GM21717 (cell line): ENCODE results near the gene RPS6KL1.

Source experiments
- ATAC-seq: cut with Tn5 transposase; IDR thresholded peaks from one replicate; pipeline ENCODE4 v1.9.1; 2021; ENCODE audit warnings: mild to moderate bottlenecking, moderate library complexity; ENCODE audit not compliant: unreplicated experiment

Gene RPS6KL1

GRCh38 chr14:74922752-74923401, at the start of gene RPS6KL1:
Gene RPS6KL1 (minus strand): TSS chr14:74923260. CDS start chr14:74921541, 1,719 bp downstream.
- peak; percentile 83 for ATAC-seq

DNA sequence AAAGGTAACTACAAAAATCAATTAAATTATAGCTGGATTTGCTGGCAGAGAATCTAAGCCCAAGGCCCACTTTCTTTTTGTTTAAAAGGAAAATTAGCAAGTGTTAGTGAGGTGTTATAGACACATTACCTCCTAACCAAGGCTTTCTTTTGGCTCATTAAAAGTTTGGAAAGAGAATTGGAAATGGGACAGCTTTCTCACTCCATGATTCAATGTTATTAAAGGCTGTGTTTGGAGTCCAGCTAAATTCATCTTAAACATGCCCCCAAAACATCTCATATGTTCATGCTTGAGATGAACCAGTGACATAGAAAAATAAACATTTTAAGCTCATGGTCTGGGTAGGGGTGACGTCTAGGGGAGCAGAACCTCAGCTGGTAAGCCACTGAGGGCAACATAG, 45.8 kb upstream of the RPS6KL1 start:
- ATAC-seq: no peak

DNA sequence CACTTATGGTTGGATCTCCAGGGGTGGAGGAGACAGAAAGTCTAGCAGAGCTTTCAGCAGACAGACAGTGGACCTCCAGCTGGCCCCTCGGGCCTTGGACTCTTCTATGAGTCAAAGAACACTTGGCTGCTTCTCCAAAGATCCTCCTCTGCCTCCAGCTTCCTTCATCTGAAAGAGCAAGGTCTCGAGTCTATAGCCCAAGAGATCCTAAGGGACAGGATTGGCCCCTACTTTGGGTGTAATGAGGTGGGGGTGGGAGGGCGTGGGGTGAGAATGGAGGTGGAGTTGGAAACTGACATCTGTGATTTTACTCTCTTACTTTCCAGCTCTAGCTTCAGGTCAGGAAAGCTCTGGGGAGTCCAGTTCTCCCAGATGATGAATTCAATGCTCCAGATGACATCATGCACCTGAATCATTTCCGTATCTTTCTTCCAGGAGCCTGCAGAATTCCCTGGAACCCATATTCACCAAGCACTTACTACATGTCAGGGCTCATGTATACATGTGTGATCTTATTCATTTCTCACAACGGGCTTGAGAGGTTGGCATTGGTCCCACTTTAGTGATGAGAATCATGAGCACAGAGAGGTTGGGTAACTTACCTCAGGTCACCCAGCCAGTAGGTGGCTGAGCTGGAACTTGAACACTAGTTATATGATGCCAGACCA, 42.6 kb upstream of the RPS6KL1 start:
- no peak for ATAC-seq

DNA sequence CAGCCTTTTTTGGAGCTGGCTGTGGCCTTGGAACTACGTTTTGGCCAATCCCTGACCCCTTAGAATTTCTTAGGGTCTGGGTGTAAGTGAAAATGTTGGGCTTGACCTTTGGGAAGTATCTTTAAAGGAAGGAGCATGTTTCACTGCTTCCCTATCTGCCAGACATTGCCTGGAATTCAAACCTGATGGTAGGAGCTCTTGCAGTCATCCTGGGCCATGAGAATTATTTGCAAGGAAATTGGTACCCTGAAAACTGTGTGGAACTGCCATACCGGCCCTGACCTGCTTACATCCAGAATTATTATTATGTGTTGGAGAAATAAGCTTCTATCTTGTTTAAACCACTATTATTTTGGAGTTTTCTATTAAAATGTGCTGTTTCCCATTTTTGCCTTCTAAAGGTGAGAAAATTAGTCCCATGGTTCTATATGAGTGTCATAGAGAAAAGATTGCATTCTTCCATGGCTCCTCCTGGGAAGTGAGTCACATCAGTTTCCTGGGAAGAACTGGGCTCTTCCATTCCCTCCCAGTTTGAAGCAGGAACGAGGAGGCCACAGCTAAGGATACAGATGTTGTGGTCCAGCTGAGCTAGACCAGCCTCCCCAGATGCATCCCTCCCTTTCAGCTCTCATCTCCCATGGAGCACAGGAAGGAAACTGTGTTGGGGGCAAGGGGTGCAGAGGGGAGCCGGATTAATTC, 41.9 kb upstream of the RPS6KL1 start:
- no peak for ATAC-seq

- no peak for ATAC-seq
Observed at GRCh38 chr14:74963705-74964271, 40.7 kb upstream of the RPS6KL1 start.

- ATAC-seq: no peak
Observed at GRCh38 chr14:74963178-74963704, 40.2 kb upstream of the RPS6KL1 start.

DNA sequence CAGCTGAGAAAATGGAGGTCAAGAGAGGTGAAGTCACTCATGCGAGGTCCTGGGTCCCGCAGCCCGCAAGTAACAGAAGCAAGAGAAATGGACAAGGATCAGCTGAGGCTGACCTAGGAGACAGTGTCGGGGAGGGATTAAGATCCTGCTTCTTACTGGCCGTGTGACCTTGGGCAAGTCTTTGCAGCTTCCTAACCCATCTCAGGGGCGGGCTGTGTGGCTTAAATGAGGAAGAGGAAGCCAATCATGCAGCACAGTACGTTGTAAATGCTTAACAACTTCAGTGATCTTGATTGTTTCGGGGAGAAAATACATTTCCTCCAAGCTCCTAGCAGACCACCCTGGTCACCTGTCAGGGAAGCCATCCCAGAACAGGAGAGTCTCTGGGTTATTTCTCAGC, 39.4 kb upstream of the RPS6KL1 start:
- ATAC-seq: no peak

DNA sequence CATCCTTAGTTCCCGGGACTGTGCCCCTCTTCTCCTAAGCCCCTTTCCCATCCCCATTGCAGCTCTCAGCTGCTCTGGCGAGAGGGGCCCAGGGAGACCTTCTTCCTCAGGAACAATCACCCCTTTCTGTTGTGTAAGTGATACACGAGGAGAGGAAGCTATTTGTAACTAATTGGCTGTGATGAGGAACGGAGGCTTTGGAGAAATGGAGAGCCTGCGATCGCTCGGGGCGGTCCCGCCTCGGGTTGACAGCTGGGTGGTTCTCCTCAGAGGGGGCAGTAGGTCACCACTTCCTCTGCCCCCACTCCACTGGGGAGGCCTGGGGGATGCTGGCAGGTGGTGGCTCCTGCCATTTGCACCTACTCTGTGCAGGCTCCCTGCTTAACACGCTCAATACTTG, 39.0 kb upstream of the RPS6KL1 start:
- ATAC-seq: no peak

DNA sequence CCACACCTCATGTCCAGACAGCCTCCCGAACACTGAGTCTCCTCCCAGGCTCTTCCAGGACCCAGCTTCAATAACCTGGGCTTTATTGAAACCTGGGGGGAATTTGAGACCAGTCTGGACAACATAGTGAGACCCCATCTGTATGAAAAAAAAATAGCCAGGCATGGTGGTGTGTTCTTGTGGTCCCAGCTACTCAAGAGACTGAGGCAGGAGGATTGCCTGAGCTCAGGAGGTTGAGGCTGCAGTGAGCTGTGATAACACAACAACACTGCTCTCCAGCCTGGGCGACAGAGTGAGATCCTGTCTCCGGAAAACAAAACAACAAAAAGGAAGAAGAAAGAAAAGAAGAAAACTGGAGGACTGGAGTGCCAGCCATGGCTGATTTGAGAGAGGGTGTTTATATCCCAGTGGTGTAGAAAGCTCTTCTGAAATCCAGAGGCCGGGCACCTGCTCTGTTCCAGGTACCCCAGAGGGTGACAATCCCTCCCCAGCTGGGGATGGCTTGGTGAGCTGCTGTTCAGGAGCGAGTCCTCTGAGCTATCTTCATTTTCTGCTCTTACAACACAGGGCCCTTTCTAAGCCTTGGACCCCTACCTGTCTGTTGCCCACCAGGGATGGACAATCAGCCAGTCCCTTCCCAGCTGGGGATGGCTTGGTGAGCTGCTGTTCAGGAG, 38.3 kb upstream of the RPS6KL1 start:
- ATAC-seq: no peak

DNA sequence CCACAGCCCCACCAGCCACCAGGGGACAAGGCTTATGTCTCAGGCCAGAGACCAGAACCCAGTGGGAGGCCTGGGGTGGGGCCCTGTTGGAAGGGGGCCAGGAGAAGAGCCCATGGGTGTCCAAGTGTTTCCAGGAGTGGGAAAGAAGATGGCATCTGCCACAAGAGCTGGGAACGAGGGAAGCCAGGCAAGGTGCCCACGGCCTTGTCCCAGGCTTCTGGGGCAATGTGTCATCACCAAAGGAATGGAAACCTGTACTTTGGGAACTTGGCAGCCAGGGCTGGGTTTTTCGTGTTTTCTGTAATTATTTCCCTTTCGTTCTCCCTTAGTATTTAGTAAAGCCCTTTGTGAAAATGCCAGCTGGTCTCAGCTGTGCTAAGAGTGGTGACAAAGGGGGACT, 37.7 kb upstream of the RPS6KL1 start:
- no peak for ATAC-seq

DNA sequence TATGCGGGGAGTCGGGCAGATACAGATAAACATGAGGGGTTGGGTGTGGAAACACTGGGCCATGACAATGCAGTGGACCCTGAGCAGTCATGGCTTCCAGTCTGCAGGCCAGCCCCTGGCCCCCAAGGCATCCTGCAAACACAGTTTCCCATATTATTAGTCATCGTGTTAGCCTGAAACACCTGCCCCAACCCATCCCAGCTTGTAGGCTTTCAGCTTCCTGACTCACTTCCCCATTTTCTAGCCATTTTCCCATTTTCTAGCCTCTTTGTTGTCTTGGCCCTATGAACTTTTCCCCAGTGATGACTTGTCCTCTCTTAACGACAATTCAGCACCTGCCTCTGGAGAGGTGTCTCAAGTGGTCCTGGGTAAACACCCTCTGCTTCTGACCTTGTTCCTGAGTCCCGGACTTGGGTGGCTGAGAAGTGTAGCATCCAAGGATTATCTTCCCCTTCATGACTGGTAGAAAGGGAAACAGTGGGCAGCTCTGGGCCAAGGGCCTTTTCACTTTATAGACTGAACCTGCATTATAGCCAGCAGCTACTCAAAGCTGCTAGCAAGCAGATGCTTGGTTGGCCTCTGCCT, 36.6 kb upstream of the RPS6KL1 start:
- ATAC-seq: no peak

GRCh38 chr14:74956280-74957072, 33.4 kb upstream of the RPS6KL1 start:
- no peak for ATAC-seq

DNA sequence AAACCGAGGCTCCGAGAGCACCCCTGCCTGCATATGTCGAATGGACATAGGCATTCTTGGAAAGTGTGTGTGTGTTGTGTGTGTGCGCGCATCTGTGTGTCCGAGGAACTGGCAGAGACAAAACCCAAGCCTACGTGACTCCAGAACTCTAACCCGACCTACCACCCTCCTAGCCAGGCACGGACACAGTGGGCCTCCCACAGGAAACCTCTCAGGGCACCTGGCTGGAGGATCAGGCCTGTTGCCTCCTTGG, 32.9 kb upstream of the RPS6KL1 start:
- ATAC-seq: no peak

GRCh38 chr14:74955229-74956026, 32.4 kb upstream of the RPS6KL1 start, which contains the start of gene PGF:
Gene PGF (minus strand): TSS chr14:74955597. CDS start chr14:74955242, 355 bp downstream.
- no peak for ATAC-seq

GRCh38 chr14:74954947-74955228, 31.8 kb upstream of the RPS6KL1 start:
- no peak for ATAC-seq

DNA sequence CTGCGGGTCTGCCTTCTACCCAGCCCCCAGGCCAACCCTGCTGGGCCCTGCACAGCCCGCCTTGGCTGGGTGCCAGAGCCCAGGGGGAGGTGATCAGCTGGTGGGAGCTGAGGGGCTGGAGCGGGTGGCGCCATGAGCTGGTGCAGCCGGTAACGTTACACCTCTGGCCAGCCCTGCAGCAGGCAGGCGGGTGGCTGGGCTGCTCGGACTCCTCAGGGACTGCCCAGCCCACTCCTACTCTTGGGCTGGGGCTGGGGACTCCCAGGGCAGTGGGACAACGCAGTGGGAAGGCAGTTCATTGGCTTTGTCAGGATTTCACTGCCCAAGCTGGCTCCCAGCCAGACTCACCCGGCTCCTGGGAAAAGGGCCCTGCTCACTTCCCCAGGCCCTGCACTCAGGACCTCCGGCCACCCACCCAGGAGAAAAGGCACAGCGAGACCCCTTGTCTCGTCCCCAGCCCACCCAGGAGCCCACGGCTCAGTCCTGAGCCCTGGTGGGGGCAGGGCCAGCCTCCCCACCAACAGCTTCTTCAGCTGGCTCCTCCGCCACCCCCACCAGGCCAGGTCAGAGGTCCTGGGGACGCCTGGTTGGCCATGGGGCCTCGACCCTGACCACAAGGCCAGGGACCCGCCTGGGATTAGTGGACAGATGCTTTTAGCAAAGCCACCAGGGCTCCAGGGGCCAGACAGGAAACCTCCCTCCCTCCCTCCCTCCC, 31.3 kb upstream of the RPS6KL1 start:
- no peak for ATAC-seq

DNA sequence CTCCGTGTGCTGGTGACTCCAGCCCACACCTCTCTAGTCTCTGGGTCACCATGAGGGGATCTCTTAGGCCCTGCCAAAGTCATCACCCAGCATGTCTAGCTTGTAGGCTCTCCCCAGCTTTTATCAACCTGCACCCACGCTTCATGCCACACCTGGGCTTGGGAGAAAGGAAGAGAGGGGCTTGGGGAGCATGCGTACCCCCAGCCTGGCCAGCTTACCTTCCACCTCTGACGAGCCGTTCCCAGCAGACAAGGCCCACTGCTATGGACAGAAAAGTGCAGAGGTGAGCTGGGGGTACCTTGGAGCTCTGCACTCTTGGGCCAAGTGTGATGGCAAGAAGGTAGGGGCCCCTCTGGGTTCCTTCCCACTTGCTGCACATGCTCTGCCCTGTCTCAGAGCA, 30.6 kb upstream of the RPS6KL1 start:
- ATAC-seq: no peak

DNA sequence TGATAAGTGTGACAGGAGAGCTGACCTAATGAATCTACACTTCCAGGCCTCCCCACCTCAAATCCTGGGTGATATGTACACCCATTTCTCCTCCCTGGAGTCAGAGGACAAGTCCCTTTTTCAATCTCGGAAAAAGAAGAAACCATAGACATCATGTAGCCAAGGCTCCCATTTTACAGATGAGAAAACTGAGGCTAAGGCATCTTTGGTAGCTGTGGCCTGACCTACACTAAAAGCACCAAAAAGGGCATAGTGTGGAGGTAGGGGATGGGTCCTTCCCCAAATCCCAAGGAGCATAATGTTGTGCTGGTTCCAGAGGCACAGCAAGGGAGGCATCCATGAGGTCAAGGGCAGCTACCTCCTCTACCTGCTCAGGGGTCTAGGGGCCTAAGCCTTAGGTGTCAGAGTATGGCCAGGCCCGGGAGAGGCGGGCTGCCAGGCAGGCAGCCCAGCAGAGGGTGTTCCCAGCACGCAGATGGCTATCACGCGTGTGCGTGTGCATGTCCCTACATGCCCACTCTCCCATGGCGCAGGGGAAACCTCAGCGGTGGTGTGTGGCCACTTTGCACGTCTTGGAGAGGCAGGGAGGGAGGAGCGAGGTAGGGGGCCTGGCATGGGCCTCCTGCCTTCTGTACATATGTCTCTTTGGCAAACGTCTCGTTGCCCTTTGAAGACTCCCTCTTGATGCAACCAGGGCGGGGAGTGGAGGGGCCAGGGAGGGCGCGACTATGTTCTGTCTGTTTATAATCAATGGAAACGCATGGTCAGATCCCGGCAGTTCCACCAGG, 29.8 kb upstream of the RPS6KL1 start:
- no peak for ATAC-seq
